Measurements from ENCODE around the gene SFMBT1. TPM values are rescaled to one million over a fixed set of nuclear protein-coding genes. Genes with fewer than 3 reads are reported as not detected.

Gene SFMBT1
- total RNA-seq, 1 donor, result 7.5 TPM

GRCh38 chr3:52917044-52917443, 128.8 kb downstream of the SFMBT1 start:
- TF ChIP-seq, protein P1, sequence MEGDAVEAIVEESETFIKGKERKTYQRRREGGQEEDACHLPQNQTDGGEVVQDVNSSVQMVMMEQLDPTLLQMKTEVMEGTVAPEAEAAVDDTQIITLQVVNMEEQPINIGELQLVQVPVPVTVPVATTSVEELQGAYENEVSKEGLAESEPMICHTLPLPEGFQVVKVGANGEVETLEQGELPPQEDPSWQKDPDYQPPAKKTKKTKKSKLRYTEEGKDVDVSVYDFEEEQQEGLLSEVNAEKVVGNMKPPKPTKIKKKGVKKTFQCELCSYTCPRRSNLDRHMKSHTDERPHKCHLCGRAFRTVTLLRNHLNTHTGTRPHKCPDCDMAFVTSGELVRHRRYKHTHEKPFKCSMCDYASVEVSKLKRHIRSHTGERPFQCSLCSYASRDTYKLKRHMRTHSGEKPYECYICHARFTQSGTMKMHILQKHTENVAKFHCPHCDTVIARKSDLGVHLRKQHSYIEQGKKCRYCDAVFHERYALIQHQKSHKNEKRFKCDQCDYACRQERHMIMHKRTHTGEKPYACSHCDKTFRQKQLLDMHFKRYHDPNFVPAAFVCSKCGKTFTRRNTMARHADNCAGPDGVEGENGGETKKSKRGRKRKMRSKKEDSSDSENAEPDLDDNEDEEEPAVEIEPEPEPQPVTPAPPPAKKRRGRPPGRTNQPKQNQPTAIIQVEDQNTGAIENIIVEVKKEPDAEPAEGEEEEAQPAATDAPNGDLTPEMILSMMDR (IDR thresholded peaks at IDR 0.05; ENCODE audit: insufficient read depth, low read length), result no peak
- no peak for DNase-seq (ENCODE audit: low read depth)
- H3K4me3 ChIP-seq (ENCODE audit: low read depth, low read length), result no peak overlapping the region

DNA sequence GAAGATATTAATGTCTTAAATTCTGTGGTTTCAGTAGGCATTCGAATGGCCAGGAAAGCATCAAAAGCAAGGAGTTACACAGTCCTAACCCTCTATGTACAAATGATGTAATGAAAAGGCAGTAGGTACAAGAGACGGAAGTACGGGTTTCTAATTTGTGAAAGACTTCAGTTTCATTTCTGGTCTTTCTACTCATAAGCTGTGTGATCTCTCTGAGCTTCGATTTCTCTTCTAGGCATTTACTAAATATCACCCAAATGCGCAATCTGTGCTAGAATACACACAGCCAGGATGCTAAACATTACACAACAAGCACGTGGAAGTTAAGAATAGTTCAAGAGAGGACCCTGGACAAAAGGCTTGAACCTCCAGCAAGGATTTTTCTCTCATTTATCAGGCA, 130.6 kb downstream of the SFMBT1 start:
- H3K4me3 ChIP-seq (ENCODE audit: low read depth, low read length), result no peak overlapping the region
- TF ChIP-seq, protein P1 (IDR thresholded peaks at IDR 0.05; ENCODE audit: insufficient read depth, low read length), result no peak
- DNase-seq (ENCODE audit: low read depth), result no peak

GRCh38 chr3:52912885-52913731, 132.8 kb downstream of the SFMBT1 start:
- TF ChIP-seq, protein P1 (IDR thresholded peaks at IDR 0.05; ENCODE audit: insufficient read depth, low read length), result no peak

DNA sequence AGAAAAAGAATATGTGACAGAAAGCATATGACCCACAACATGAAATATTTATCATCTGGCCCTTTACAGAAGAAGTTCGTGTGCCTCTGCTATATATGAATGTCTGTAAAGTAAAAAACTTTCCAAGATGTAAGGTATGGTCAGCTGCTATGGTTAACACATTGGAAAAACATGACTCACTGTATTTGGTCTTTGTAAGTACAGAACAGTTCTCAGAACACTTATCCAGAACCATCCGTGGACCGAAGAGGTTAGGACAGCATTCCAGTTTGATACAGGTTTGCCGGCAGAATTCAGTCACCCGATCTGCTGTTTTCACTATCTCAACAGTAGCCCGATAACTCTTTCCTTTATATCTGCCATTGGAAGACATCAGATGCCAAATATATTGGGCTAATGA, 135.1 kb downstream of the SFMBT1 start:
- TF ChIP-seq, protein P1 (IDR thresholded peaks at IDR 0.05; ENCODE audit: insufficient read depth, low read length), result no peak
- H3K4me3 ChIP-seq (ENCODE audit: low read depth, low read length), result no peak overlapping the region
- DNase-seq (ENCODE audit: low read depth), result no peak

More at GRCh38 chr3:52912885-52913731, 132.8 kb downstream of the SFMBT1 start:
- H3K4me3 ChIP-seq (ENCODE audit: low read depth, low read length), result no peak overlapping the region
- no peak for DNase-seq (ENCODE audit: low read depth)

GRCh38 chr3:52907497-52907896, 138.4 kb downstream of the SFMBT1 start:
- no peak for DNase-seq (ENCODE audit: low read depth)
- TF ChIP-seq, protein P1 (IDR thresholded peaks at IDR 0.05; ENCODE audit: insufficient read depth, low read length), result no peak
- no peak overlapping the region for H3K4me3 ChIP-seq (ENCODE audit: low read depth, low read length)

DNA sequence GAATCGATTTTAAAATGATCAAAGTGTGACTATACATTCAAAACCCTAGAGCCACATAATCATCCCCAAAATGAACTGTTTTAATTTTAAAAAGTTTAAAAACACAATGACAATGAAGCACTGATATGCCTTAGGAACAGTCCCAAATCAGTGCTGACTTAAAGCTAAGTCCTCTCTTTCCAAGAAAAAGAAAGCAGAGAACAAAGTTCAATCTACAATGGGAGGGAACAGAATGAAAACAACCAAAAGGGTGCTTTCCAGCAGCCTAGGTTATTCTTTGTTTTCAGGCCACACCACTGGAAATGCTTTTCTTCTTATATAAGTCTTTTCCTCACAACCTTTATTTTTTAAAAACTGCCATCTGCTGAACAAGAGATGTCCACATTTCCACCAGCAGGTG, 141.3 kb downstream of the SFMBT1 start:
- TF ChIP-seq, protein P1 (IDR thresholded peaks at IDR 0.05; ENCODE audit: insufficient read depth, low read length), result no peak
- DNase-seq (ENCODE audit: low read depth), result no peak
- no peak overlapping the region for H3K4me3 ChIP-seq (ENCODE audit: low read depth, low read length)

Measured in fibroblast of the aortic adventitia (primary cell).